Adrenal gland (tissue), 12 donors: ENCODE results near the gene GYG1. TPM values are rescaled to one million over a fixed set of nuclear protein-coding genes. Genes with fewer than 3 reads are reported as not detected.

Source experiments
- DNase-seq, 7 donors: peaks; one replicate each; pipeline ENCODE4 v3.0.0-alpha.2; 2019 to 2020
- H3K27ac ChIP-seq, 5 donors: fragments of 200-600 bp; sonication (generic) in 4 of 5; 1 replicate in 3 of 5; 2 replicates in 2 of 5; pipeline versions ENCODE4 v1.5.1 to v1.8.0; 2016 to 2020; ENCODE audit warnings: mild to moderate bottlenecking in 1 of 5
- H3K27me3 ChIP-seq: fragments of 200-600 bp; 2 replicates; pipeline ENCODE4 v1.8.0; 2021
- H3K36me3 ChIP-seq, 2 donors: fragments of 200-600 bp; replicated peaks in 1 of 2; 1 replicate in 1 of 2; 2 replicates in 1 of 2; pipeline versions ENCODE4 v1.5.1 to v1.8.0; 2018 to 2022
- H3K4me1 ChIP-seq, 2 donors: fragments of 200-600 bp; replicated peaks in 1 of 2; 1 replicate in 1 of 2; 2 replicates in 1 of 2; pipeline versions ENCODE4 v1.5.1 to v1.8.0; 2018 to 2021
- H3K4me3 ChIP-seq, 4 donors: fragments of 200-600 bp; sonication (generic) in 3 of 4; one replicate each; pipeline ENCODE4 v1.5.1; 2016 to 2018
- H3K9me3 ChIP-seq, 3 donors: fragments of 200-600 bp; sonication (generic) in 1 of 3; replicated peaks in 1 of 3; 1 replicate in 2 of 3; 2 replicates in 1 of 3; pipeline versions ENCODE4 v1.5.1 to v1.8.0; 2016 to 2021
- POLR2A ChIP-seq, 2 donors: fragments of 450-650 bp; IDR thresholded peaks; one replicate each; pipeline ENCODE4 v1.6.1; 2017; ENCODE audit warnings: antibody characterized with exemption in 2 of 2, mild to moderate bottlenecking in 2 of 2, moderate library complexity in 1 of 2
- WGBS, 4 donors: extraction: QIAGEN DNeasy Blood & Tissue Kit in 2 of 4; methylation state at CpG; one replicate each; pipeline versions ENCODE4 v1.1.5 to v1.1.7; 2013 to 2017; 5-methylcytosine and 5-hydroxymethylcytosine counted together
- intact Hi-C, 2 donors: fragments of 100-400 bp; cut with DNase I; formaldehyde crosslinking; loops; one replicate each; pipeline versions ENCODE4 v1.14.1 to v1.15.0; 2022 to 2023
- polyA plus RNA-seq, 3 donors: library from polyadenylated mRNA; stranded (reverse); fragments of 200-250 nt in 2 of 3; fragments of 350-450 nt in 1 of 3; fragmentation: Illumina TruSeq in 1 of 3; extraction: RNeasy Lipid Tissue Mini Kit (QIAGEN cat#74804) in 1 of 3; gene quantifications; one replicate each; pipeline ENCODE4 v1.2.3, GENCODE V29; 2013 to 2014
- total RNA-seq, 9 donors: library from RNA; depleted of rRNA in 4 of 9; stranded (reverse); fragments of >200 nt in 4 of 9; fragments of 120-200 nt in 1 of 9; fragmentation: NEBNext Ultra II Directional in 1 of 9; extraction: Animal tissue kit (Norgen Biotek cat#: 25700) in 1 of 9; gene quantifications; one replicate each; pipeline versions ENCODE4 v1.1.0 to v1.2.4, GENCODE V29; 2013 to 2023
- TF ChIP-seq, protein P1 (sequence below), 6 experiments: fragments of 450-650 bp in 4 of 6; fragments of 200-600 bp in 2 of 6; sonication (generic) in 1 of 6; IDR thresholded peaks; 1 replicate in 5 of 6; 2 replicates in 1 of 6; pipeline versions ENCODE4 v1.5.1 to v1.8.0; 2016 to 2021; ENCODE audit warnings: antibody characterized with exemption in 6 of 6, mild to moderate bottlenecking in 2 of 6, moderate library complexity in 1 of 6
- donor health status: healthy with polysubstance abuse.
- donor health status: Bipolar disorder and iron deficiency.
- donor health status: DM: yes; HTN: yes; CAD: no.
- donor health status: DM: no; HTN: no; CAD: no.
- donor health status: DM: no; HTN: no; CAD: no.
- donor health status: DM: yes; HTN: yes; CAD: no.

Gene GYG1
- total and polyA plus RNA-seq, 12 donors, result 17.2 to 53.6 (median 35.4) TPM

DNA sequence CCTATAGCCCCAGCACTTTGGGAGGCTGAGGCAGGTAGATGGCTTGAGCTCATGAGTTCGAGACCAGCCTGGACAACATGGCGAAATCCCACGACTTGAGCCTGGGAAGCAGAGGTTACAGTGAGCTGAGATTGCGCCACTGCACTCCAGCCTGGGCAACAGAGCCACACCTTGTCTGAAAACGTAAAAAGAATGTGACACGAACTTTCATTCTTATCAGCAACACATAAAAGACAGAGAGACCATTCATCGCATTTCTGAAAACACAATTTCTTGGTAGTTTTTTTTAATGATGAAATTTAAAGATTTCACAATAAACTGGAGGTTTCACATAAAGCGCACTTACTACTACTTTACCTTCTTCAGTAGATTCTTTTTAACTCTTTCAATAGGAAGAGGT lies 76.5 kb downstream of the GYG1 start:
- Histone ChIP-seq H3K27ac (no peak overlapping the region), H3K9me3 (no peaks in the 10 kb centered on the region), H3K4me1 (no peaks in the 10 kb centered on the region), H3K36me3 (peaks cover 0 to 30% of the 10 kb centered on the region in 2 donors), H3K4me3 (no peak overlapping the region), H3K27me3 (no peaks in the 10 kb centered on the region)
- intact Hi-C loops, result no loop called here
- DNase-seq, result no peak
- no peak for TF ChIP-seq POLR2A (IDR thresholded peaks at IDR 0.05)
- TF ChIP-seq, protein P1, sequence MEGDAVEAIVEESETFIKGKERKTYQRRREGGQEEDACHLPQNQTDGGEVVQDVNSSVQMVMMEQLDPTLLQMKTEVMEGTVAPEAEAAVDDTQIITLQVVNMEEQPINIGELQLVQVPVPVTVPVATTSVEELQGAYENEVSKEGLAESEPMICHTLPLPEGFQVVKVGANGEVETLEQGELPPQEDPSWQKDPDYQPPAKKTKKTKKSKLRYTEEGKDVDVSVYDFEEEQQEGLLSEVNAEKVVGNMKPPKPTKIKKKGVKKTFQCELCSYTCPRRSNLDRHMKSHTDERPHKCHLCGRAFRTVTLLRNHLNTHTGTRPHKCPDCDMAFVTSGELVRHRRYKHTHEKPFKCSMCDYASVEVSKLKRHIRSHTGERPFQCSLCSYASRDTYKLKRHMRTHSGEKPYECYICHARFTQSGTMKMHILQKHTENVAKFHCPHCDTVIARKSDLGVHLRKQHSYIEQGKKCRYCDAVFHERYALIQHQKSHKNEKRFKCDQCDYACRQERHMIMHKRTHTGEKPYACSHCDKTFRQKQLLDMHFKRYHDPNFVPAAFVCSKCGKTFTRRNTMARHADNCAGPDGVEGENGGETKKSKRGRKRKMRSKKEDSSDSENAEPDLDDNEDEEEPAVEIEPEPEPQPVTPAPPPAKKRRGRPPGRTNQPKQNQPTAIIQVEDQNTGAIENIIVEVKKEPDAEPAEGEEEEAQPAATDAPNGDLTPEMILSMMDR (IDR thresholded peaks at IDR 0.05), result no peak
- 89 to 95% (median 91%) methylated on average over 8 of the region's 8 CpGs for WGBS, 4 donors

Other genes starting within 250 kb of the GYG1 start
- gene CPB1, start 163.7 kb upstream of the GYG1 start, total RNA-seq, result 100 to 1,000 TPM in 5 of 9 donors, 10 to 100 TPM in 4; 56.4 to 569 (median 109) TPM
- 100 to 1,000 TPM in 1 of 3 donors, 10 to 100 TPM in 2; 15.7 to 142 (median 65.6) TPM for gene CPB1, start 163.7 kb upstream of the GYG1 start, polyA plus RNA-seq
- 1 to 10 TPM in 2 of 9 donors, under 1 TPM in 5, not detected in 2; 0.39 to 4.1 (median 0.78) TPM for gene CPA3, start 126.2 kb upstream of the GYG1 start, total RNA-seq
- gene CPA3, start 126.2 kb upstream of the GYG1 start, polyA plus RNA-seq, result 1 to 10 TPM in 1 of 3 donors, under 1 TPM in 1, not detected in 1; 0.44 to 1.5 TPM
- 100 to 1,000 TPM in 1 of 9 donors, 10 to 100 TPM in 8; 30.4 to 102 (median 64.3) TPM for gene HLTF, start 95.0 kb downstream of the GYG1 start, total RNA-seq
- 10 to 100 TPM in 1 of 3 donors, 1 to 10 TPM in 2; 5.6 to 41.0 (median 6.0) TPM for gene HLTF, start 95.0 kb downstream of the GYG1 start, polyA plus RNA-seq
- gene HPS3, start 138.1 kb downstream of the GYG1 start, total RNA-seq, result 10 to 100 TPM; 20.2 to 38.2 (median 29.5) TPM
- gene HPS3, start 138.1 kb downstream of the GYG1 start, polyA plus RNA-seq, result 10 to 100 TPM in 1 of 3 donors, 1 to 10 TPM in 2; 6.7 to 35.5 (median 7.3) TPM
- gene CP, start 230.3 kb downstream of the GYG1 start, total RNA-seq, result 10 to 100 TPM in 2 of 9 donors, 1 to 10 TPM in 5, under 1 TPM in 2; 0.48 to 17.2 (median 7.1) TPM
- gene CP, start 230.3 kb downstream of the GYG1 start, polyA plus RNA-seq, result 1 to 10 TPM; 1.2 to 4.5 (median 2.5) TPM